ENCODE measurements around the gene C12orf56. TPM values are rescaled to one million over a fixed set of nuclear protein-coding genes. Genes with fewer than 3 reads are reported as not detected.

C12orf56 gene, protein sequence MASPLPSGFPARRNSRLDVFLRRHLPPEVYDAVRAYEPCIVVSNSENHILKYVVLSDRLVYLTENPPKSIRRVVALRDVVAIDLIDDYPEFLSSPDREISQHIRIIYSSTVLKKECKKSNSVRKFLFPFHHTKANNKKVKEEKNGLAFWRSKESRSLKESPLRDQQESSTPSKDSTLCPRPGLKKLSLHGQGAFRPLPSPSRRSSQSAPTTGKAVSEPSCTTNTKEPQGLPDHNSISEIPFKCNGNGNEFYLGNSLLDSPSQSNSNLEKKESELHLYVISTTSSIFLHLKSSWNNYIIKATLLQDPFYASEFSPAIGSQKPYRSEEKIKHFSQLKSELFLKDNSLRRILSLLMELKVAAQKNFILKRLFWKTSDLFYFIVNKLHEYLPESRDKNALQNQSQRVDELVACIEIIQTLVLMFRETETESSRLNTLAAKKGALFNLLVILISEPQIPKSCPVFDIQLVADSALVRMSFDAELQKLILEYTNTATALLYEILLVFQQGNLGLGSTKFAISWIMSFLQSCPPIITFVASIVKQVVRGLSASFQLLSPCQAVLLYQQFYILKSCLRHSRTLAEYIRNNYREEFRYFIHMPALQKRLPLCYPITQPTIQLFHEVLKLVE
- polyA plus RNA-seq (ENCODE audit: insufficient read length in 4 of 4): 1 to 10 TPM in 3 of 4 donors, under 1 TPM in 1; 0.92 to 1.4 (median 1.2) TPM

DNA sequence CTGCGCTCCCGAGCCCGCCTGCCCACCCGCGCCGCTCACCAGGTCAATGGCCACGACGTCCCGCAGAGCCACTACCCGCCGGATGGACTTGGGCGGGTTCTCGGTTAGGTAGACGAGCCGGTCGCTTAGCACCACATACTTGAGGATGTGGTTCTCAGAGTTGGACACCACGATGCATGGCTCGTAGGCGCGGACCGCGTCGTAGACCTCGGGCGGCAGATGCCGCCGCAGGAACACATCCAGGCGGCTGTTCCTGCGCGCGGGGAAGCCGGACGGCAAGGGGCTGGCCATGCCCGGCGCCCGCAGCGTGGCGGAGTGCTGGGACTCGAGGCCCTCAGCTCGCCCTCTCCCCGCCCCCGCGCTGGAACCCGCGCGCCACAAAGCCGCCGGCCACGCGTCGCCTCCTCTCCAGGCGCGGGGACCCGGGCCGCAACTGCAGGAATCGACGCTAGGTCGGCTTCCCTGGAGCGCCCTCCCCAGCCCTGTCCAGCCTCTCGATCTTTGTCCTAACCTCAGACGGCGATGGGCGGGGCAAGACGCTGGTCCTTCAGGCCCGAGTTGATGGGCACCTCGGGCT, at the start of gene C12orf56:
Gene C12orf56 (minus strand): TSS at position 484 of the 577 bp plus-strand sequence. CDS start 193 bp downstream, at position 291.
- DNase-seq (ENCODE audit: low read depth in 4 of 4, low spot score in 3 of 4): no peak

DNA sequence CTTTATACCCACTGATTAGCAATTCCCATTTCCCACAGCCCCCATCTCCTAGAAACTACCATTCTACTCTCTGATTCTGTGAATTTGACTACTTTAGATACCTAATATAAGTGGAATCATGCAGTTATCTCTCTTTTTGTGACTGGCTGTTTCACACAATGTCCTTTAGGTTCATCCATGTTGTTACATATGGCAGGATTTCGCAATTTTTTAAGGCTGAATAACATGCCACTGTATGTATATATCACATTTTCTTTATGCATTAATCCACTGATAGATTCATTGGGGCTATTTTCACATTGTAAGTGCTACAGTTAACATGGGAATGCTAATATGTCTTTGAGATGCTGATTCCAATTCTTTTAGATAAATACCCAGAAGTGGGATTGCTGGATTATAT, 49.5 kb upstream of the C12orf56 start:
- DNase-seq (ENCODE audit: low read depth in 4 of 4, low spot score in 3 of 4): no peak

- no peak for DNase-seq (ENCODE audit: low read depth in 4 of 4, low spot score in 3 of 4)
These were observed 43.4 kb upstream of the C12orf56 start for GRCh38 chr12:64433915-64434314.

DNA sequence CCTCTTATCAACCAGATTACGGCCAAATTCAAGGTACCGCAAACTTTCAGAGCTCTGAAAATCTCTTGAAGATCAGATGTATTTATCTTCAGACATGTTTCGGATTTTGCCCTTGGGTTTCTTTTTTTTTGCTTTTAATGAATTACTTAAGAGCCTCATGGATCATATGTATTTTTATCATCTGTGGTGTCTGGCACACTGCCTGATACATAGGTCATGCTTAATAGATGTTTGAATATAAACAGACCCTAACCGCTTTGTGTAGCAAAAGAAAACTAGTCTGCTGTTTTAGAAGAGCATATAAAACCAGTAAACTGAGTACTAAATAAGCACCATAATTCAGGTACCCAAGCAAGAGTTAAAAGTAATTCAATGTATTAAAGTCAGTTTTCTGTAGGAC, 41.2 kb upstream of the C12orf56 start:
- DNase-seq (ENCODE audit: low read depth in 4 of 4, low spot score in 3 of 4): no peak

- DNase-seq (ENCODE audit: low read depth in 4 of 4, low spot score in 3 of 4): no peak
These were observed 40.3 kb upstream of the C12orf56 start for GRCh38 chr12:64430886-64431285.

GRCh38 chr12:64428956-64429355, 38.4 kb upstream of the C12orf56 start:
- no peak for DNase-seq (ENCODE audit: low read depth in 4 of 4, low spot score in 3 of 4)

DNA sequence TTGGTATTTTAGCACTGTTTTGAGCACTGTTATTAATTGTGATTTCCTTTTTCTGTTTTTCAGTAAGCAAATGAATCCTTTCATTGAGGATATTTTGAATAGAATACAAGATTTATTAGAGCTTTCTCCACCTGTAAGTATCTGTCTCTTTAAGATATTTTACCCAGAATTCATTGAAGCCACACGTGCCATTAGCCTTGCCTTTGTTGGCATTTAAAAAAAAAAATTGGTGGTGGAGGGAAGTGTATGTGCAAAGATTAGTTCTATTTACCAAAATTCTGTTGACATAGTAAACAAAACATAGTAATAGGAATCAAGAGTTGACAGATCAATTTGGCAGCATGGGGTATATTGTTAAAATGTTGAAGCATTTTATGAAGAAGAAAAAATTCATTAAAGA, 37.4 kb upstream of the C12orf56 start:
- DNase-seq (ENCODE audit: low read depth in 4 of 4, low spot score in 3 of 4): no peak

DNA sequence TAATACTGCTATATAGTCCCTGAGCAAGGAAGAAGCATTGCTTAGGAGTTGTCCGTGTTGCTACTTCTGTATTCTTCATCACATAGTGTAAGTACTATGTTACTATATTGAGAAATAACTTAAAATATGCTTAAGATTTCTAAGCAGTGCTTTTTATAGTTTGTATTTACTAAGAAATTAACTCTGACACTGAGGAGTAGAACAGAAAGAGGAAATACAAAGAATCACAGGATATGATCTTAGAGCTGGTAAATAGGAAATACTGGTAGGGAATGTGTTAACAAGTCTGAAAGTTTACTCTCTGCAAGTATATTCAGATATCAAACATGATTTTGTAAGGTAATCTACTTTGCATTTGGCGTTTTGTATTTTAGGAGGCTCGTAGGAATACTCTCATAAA, 29.1 kb upstream of the C12orf56 start:
- DNase-seq (ENCODE audit: low read depth in 4 of 4, low spot score in 3 of 4): no peak

DNA sequence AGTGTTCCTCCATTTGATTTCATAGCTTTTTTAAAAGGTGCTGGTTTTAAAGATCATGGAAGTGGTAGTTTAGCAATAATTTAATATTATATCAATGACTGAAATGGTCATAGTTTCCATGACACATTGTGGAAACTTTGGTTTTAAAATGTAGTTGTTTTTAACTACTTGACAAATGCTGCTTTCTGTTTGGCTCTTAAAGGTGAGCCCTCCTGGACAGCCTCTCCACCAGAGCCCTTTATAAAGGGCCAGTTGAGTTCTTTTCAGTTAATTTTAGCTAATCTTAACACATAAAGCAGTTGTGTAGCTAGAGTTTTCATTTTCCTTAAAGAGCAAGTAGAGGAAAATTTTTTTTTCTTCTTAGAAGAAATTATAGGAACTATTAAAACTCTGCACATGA, 27.7 kb upstream of the C12orf56 start:
- DNase-seq (ENCODE audit: low read depth in 4 of 4, low spot score in 3 of 4): no peak

DNA sequence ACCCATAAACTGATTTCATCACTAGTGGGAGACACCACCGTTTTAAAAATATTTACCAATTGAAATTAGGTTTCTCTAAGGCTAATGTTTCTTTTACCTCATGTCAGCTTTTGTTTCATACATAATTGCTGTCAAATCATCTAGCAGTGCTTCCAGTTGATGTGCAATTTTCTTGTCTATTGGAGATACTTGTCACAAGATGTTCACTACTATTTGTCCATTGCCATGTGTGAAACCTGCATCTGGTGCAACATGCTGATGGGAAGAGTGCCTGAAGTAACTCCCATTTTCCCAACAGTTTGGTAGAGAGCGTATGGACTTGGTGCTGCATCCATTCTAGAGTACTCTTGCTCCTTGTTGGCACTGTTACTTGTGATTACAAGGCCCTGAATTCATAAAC, 23.3 kb upstream of the C12orf56 start:
- DNase-seq (ENCODE audit: low read depth in 4 of 4, low spot score in 3 of 4): no peak

DNA sequence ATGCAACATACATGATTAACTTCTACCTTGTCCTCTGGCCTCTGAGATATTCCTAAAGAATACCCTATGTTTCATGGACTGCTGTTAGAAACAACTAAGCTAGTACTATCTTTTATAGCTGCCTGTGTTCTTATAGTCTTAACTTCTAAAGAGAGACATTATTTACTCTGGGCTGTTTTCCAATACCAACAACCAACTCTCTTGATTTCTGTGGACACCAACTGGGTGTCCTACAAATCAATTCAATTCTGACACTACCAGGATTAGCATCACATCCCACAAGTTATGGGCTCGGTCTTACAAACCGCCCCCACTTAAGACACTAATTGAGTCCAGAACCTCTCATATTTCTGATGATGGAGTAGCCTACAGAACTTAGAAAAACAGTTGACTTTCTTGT, 21.9 kb upstream of the C12orf56 start:
- DNase-seq (ENCODE audit: low read depth in 4 of 4, low spot score in 3 of 4): no peak

GRCh38 chr12:64411427-64411826, 20.9 kb upstream of the C12orf56 start:
- no peak for DNase-seq (ENCODE audit: low read depth in 4 of 4, low spot score in 3 of 4)

- no peak for DNase-seq (ENCODE audit: low read depth in 4 of 4, low spot score in 3 of 4)
These were observed 17.0 kb upstream of the C12orf56 start for GRCh38 chr12:64407342-64408223.

- DNase-seq (ENCODE audit: low read depth in 4 of 4, low spot score in 3 of 4): peak in 2 of 4 donors; percentile 40 to 72
These were observed 14.1 kb upstream of the C12orf56 start for GRCh38 chr12:64404470-64405256.

- DNase-seq (ENCODE audit: low read depth in 4 of 4, low spot score in 3 of 4): peak; percentile 91 to 93 (median 92)
These were observed 13.3 kb upstream of the C12orf56 start, which contains the start of gene XPOT for GRCh38 chr12:64403707-64404469. Gene XPOT, plus strand, starts transcription at chr12:64404392. Its CDS starts 5,644 bp downstream, at chr12:64410036.

GRCh38 chr12:64402181-64402580, 11.6 kb upstream of the C12orf56 start:
- no peak for DNase-seq (ENCODE audit: low read depth in 4 of 4, low spot score in 3 of 4)

- DNase-seq (ENCODE audit: low read depth in 4 of 4, low spot score in 3 of 4): no peak
These were observed 9.5 kb upstream of the C12orf56 start for GRCh38 chr12:64400041-64400440.

DNA sequence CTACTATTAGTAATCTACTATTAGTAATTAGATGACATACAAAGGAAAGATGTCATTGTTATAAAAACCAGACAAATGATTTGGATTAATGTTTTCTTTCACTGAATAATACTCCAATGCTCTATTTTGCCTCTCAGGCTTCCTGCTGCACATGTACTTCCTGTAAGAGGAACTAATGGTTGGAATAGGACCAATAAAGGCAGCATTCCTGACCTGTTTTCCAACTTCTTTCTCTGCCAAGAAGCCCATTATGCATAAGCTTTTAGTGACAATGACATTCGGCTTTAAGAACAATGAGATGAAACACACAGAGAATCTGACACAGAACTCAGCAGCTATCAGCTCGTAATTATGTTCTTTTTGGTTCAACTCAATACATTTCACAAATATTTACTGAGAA, 5.2 kb upstream of the C12orf56 start:
- no peak for DNase-seq (ENCODE audit: low read depth in 4 of 4, low spot score in 3 of 4)

- no peak for DNase-seq (ENCODE audit: low read depth in 4 of 4, low spot score in 3 of 4)
These were observed 1.7 kb upstream of the C12orf56 start for GRCh38 chr12:64392221-64392620.

All from right renal pelvis (tissue), 4 donors.